Psoas muscle (tissue), 7 donors: ENCODE measurements around the gene KRT78. TPM values are rescaled to one million over a fixed set of nuclear protein-coding genes. Genes with fewer than 3 reads are reported as not detected.

Experiments used
- polyA plus RNA-seq, 3 donors: library from polyadenylated mRNA; stranded (reverse); fragments of 200-250 nt; gene quantifications; one replicate each; pipeline ENCODE4 v1.2.3, GENCODE V29; 2013
- total RNA-seq, 4 donors: library from RNA; stranded (reverse); fragmentation: NEBNext Ultra II Directional in 2 of 4; extraction: Animal tissue kit (Norgen Biotek cat#: 25700) in 2 of 4; gene quantifications; one replicate each; pipeline versions ENCODE4 v1.2.1 to v1.2.4, GENCODE V29; 2021 to 2023
- donor health status: healthy with polysubstance abuse.
- donor health status: DM: no; HTN: no; CAD: no; lungs with moderate emphysema.
- donor health status: Bipolar disorder and iron deficiency.
- donor health status: healthy.
- donor health status: DM: no; HTN: no; CAD: no.
- donor health status: DM: no; HTN: no; CAD: no.
- donor health status: DM: yes; HTN: yes; CAD: no.

The KRT78 gene
- total and polyA plus RNA-seq, 7 donors, result 0.04 TPM; not detected in 6

Other genes starting within 250 kb of the KRT78 start
- not detected for gene KRT72, start 247.5 kb downstream of the KRT78 start, total RNA-seq
- not detected for gene KRT72, start 247.5 kb downstream of the KRT78 start, polyA plus RNA-seq
- not detected for gene KRT73, start 230.4 kb downstream of the KRT78 start, total RNA-seq
- gene KRT73, start 230.4 kb downstream of the KRT78 start, polyA plus RNA-seq, result not detected
- gene KRT2, start 196.8 kb downstream of the KRT78 start, total RNA-seq, result not detected
- gene KRT2, start 196.8 kb downstream of the KRT78 start, polyA plus RNA-seq, result not detected
- 1 to 10 TPM in 1 of 4 donors, under 1 TPM in 2, not detected in 1; 0.16 to 1.1 (median 0.25) TPM for gene KRT1, start 168.6 kb downstream of the KRT78 start, total RNA-seq
- gene KRT1, start 168.6 kb downstream of the KRT78 start, polyA plus RNA-seq, result under 1 TPM in 1 of 3 donors, not detected in 2; 0.13 TPM
- not detected for gene KRT77, start 145.5 kb downstream of the KRT78 start, total RNA-seq
- under 1 TPM in 2 of 3 donors, not detected in 1; 0.01 to 0.04 TPM for gene KRT77, start 145.5 kb downstream of the KRT78 start, polyA plus RNA-seq
- gene KRT76, start 71.6 kb downstream of the KRT78 start, total RNA-seq, result not detected
- not detected for gene KRT76, start 71.6 kb downstream of the KRT78 start, polyA plus RNA-seq
- gene KRT3, start 52.9 kb downstream of the KRT78 start, total RNA-seq, result not detected
- not detected for gene KRT3, start 52.9 kb downstream of the KRT78 start, polyA plus RNA-seq
- gene KRT4, start 34.9 kb downstream of the KRT78 start, total RNA-seq, result under 1 TPM in 2 of 4 donors, not detected in 2; 0.12 to 0.15 TPM
- gene KRT4, start 34.9 kb downstream of the KRT78 start, polyA plus RNA-seq, result 1 to 10 TPM in 1 of 3 donors, under 1 TPM in 1, not detected in 1; 0.72 to 1.7 TPM
- gene KRT79, start 14.7 kb downstream of the KRT78 start, total RNA-seq, result not detected
- under 1 TPM in 2 of 3 donors, not detected in 1; 0.03 to 0.05 TPM for gene KRT79, start 14.7 kb downstream of the KRT78 start, polyA plus RNA-seq
- gene KRT8, start 56.1 kb upstream of the KRT78 start, total RNA-seq, result 1 to 10 TPM in 1 of 4 donors, under 1 TPM in 3; 0.54 to 1.3 (median 0.75) TPM
- 1 to 10 TPM in 2 of 3 donors, under 1 TPM in 1; 0.59 to 1.2 (median 1.2) TPM for gene KRT8, start 56.1 kb upstream of the KRT78 start, polyA plus RNA-seq
- 1 to 10 TPM in 3 of 4 donors, under 1 TPM in 1; 0.99 to 1.7 (median 1.4) TPM for gene KRT18, start 100.1 kb upstream of the KRT78 start, total RNA-seq
- gene KRT18, start 100.1 kb upstream of the KRT78 start, polyA plus RNA-seq, result 1 to 10 TPM in 2 of 3 donors, under 1 TPM in 1; 0.39 to 1.6 (median 1.3) TPM
- 100 to 1,000 TPM; 565 to 669 (median 617) TPM for gene EIF4B, start 157.5 kb upstream of the KRT78 start, total RNA-seq
- gene EIF4B, start 157.5 kb upstream of the KRT78 start, polyA plus RNA-seq, result 100 to 1,000 TPM; 150 to 304 (median 207) TPM
- 100 to 1,000 TPM in 1 of 4 donors, 10 to 100 TPM in 3; 39.4 to 132 (median 70.7) TPM for gene TNS2, start 201.1 kb upstream of the KRT78 start, total RNA-seq
- gene TNS2, start 201.1 kb upstream of the KRT78 start, polyA plus RNA-seq, result 10 to 100 TPM; 37.7 to 48.9 (median 47.1) TPM
- gene SPRYD3, start 230.4 kb upstream of the KRT78 start, total RNA-seq, result 10 to 100 TPM; 19.7 to 22.6 (median 21.7) TPM
- 10 to 100 TPM; 16.5 to 49.1 (median 34.2) TPM for gene SPRYD3, start 230.4 kb upstream of the KRT78 start, polyA plus RNA-seq
- gene IGFBP6, start 248.7 kb upstream of the KRT78 start, total RNA-seq, result 10 to 100 TPM in 3 of 4 donors, 1 to 10 TPM in 1; 6.4 to 21.3 (median 18.1) TPM
- gene IGFBP6, start 248.7 kb upstream of the KRT78 start, polyA plus RNA-seq, result 10 to 100 TPM; 23.9 to 27.0 (median 25.5) TPM